Transverse colon (tissue), 3 donors: ENCODE data around the gene PRKCZ.

Source experiments
- CTCF ChIP-seq, 5 experiments: fragments of 200-600 bp in 3 of 5; fragments of 450-650 bp in 2 of 5; sonication (generic) in 3 of 5; IDR thresholded peaks; 1 replicate in 2 of 5; 2 replicates in 3 of 5; pipeline ENCODE4 v1.5.1; 2016 to 2017; ENCODE audit warnings: antibody characterized with exemption in 5 of 5, inconsistent platforms in 3 of 5, mild to moderate bottlenecking in 2 of 5, moderate library complexity in 1 of 5
- POLR2A ChIP-seq: fragments of 450-650 bp; IDR thresholded peaks from one replicate; pipeline ENCODE4 v1.6.1; 2016; ENCODE audit warnings: antibody characterized with exemption, mild to moderate bottlenecking, moderate library complexity

- no peak for TF ChIP-seq CTCF (IDR thresholded peaks at IDR 0.05)
- no peak for TF ChIP-seq POLR2A
Measured at GRCh38 chr1:2130156-2130555, 79.9 kb downstream of the PRKCZ start.
